CD4-positive, alpha-beta T cell (primary cell): ENCODE results near the gene RAD51B. TPM values are rescaled to one million over a fixed set of nuclear protein-coding genes. Genes with fewer than 3 reads are reported as not detected.

ENCODE experiments used
- ATAC-seq: fragments of 200-7000 bp; cut with Tn5 transposase; one replicate; pipeline ENCODE4 v1.10.0; 2022; ENCODE audit warnings: mild to moderate bottlenecking; ENCODE audit not compliant: poor library complexity
- CTCF ChIA-PET: fragments of 350-600 bp; sonication (Branson Sonifier 250); formaldehyde crosslinking; loops from one replicate; lab custom pipeline; 2021; ENCODE audit warnings: antibody characterized with exemption, inconsistent platforms; lab: Charles Lee
- POLR2A ChIA-PET: fragments of 350-600 bp; sonication (Branson Sonifier 250); formaldehyde crosslinking; loops from one replicate; lab custom pipeline; 2021; ENCODE audit warnings: antibody characterized with exemption, inconsistent platforms; lab: Charles Lee
- DNase-seq, 14 experiments: peaks; one replicate each; pipeline ENCODE4 v3.0.0-alpha.2; 2013 to 2020; ENCODE audit warnings: mixed read lengths in 2 of 14
- H3K27ac ChIP-seq, 2 donors: one replicate each; pipeline versions ENCODE4 v1.5.1 to v1.7.0; 2013; ENCODE audit warnings: low read length in 2 of 2, low read depth in 1 of 2, mild to moderate bottlenecking in 1 of 2
- H3K27me3 ChIP-seq, 2 experiments: 1 replicate in 1 of 2; 2 replicates in 1 of 2; pipeline versions ENCODE4 v1.6.1 to v1.7.0; 2013; ENCODE audit warnings: low read length in 2 of 2, control low read depth in 1 of 2, mild to moderate bottlenecking in 1 of 2, moderate library complexity in 1 of 2; ENCODE audit not compliant: insufficient read depth in 2 of 2, control insufficient read depth in 1 of 2
- H3K36me3 ChIP-seq: one replicate; pipeline ENCODE4 v1.6.1; 2013; ENCODE audit warnings: low read length, control low read depth; ENCODE audit not compliant: insufficient read depth
- H3K4me1 ChIP-seq: one replicate; pipeline ENCODE4 v1.6.1; 2013; ENCODE audit warnings: low read length, control low read depth; ENCODE audit not compliant: insufficient read depth
- H3K4me3 ChIP-seq: one replicate; pipeline ENCODE4 v1.5.1; 2013; ENCODE audit warnings: mild to moderate bottlenecking, low read length, moderate library complexity
- H3K9me3 ChIP-seq, 2 experiments: 1 replicate in 1 of 2; 2 replicates in 1 of 2; pipeline versions ENCODE4 v1.6.1 to v1.7.0; 2013; ENCODE audit warnings: low read length in 2 of 2, mild to moderate bottlenecking in 2 of 2, control low read depth in 1 of 2, moderate library complexity in 1 of 2; ENCODE audit not compliant: control insufficient read depth in 1 of 2, insufficient read depth in 1 of 2
- H3K27ac Mint-ChIP-seq: one replicate; pipeline ENCODE4 v1.8.0; 2020; ENCODE audit warnings: mixed read lengths
- H3K27me3 Mint-ChIP-seq: one replicate; pipeline ENCODE4 v1.8.0; 2021; ENCODE audit warnings: mixed read lengths
- H3K36me3 Mint-ChIP-seq: one replicate; pipeline ENCODE4 v1.8.0; 2021; ENCODE audit warnings: low read depth, mixed read lengths
- H3K4me1 Mint-ChIP-seq: one replicate; pipeline ENCODE4 v1.8.0; 2021; ENCODE audit warnings: low read depth, mixed read lengths
- H3K4me3 Mint-ChIP-seq: one replicate; pipeline ENCODE4 v1.8.0; 2020; ENCODE audit warnings: mild to moderate bottlenecking, mixed read lengths
- H3K9me3 Mint-ChIP-seq: one replicate; pipeline ENCODE4 v1.8.0; 2020; ENCODE audit warnings: mixed read lengths
- CTCF ChIP-seq: fragments of 200-600 bp; IDR thresholded peaks from one replicate; pipeline ENCODE4 v1.8.0; 2022; ENCODE audit warnings: antibody characterized with exemption, mild to moderate bottlenecking
- intact Hi-C, 2 experiments: fragments of 100-400 bp; cut with DNase I in 1 of 2; cut with micrococcal nuclease in 1 of 2; formaldehyde crosslinking; loops; one replicate each; pipeline versions ENCODE4 v1.15.1 to v1.9.0; 2023 to 2025; cut with DNase I, micrococcal nuclease
- total RNA-seq, 174 experiments: library from RNA in 2 of 174; stranded (reverse) in 2 of 174; gene quantifications; one replicate each; pipeline ENCODE4 v1.2.3 and lab custom pipeline; 2021 to 2026

RAD51B gene
- total RNA-seq, 2 experiments from 2014 or later = 18.4 to 20.0 TPM

GRCh38 chr14:68604822-68605221 is 785.2 kb downstream of the RAD51B start:
- Mint-ChIP-seq H3K4me1 (peaks cover 20% of the 10 kb centered on the region), H3K27me3 (no peaks in the 10 kb centered on the region), H3K4me3 (no peak overlapping the region), H3K27ac (no peak overlapping the region), H3K9me3 (peaks cover 2% of the 10 kb centered on the region), H3K36me3 (no peaks in the 10 kb centered on the region)
- TF ChIP-seq CTCF = no peak
- Histone ChIP-seq H3K9me3 (peaks cover 0 to 19% of the 10 kb centered on the region in 2 experiments), H3K36me3 (no peaks in the 10 kb centered on the region), H3K27me3 (no peaks in the 10 kb centered on the region), H3K4me1 (peaks cover 20% of the 10 kb centered on the region), H3K4me3 (no peak overlapping the region), H3K27ac (no peak overlapping the region)
- ChIA-PET CTCF (no interaction called here), POLR2A (interaction anchor here (0.7 kb wide), 1 partner anchor 599 kb away, joined by 3 read pairs; no protein-coding TSS in a partner anchor)
- intact Hi-C loops = no loop called here
- DNase-seq (no peak), ATAC-seq (no peak)

DNA sequence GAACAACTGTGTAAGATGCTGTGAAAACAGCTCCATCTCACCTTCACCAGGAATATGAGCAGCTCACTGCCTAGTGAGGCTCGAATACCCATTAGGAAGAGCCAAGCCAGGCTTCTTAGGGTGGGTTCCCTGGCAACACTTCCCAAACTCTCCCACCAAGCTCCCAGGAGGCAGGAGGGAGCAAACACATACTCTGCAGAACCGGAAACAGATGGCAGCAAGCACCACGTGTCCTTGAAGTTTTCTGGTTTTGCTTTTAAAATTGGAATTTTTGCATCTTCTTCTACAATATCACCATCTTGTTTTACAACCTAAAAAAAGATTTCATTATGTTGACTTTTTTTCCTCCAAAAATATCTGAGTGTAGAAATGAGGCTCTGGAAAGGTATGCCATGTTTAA is 786.6 kb downstream of the RAD51B start:
- Histone ChIP-seq H3K27ac (no peak overlapping the region), H3K4me1 (peaks cover 20% of the 10 kb centered on the region), H3K4me3 (no peak overlapping the region), H3K27me3 (no peaks in the 10 kb centered on the region), H3K9me3 (peaks cover 0 to 19% of the 10 kb centered on the region in 2 experiments), H3K36me3 (no peaks in the 10 kb centered on the region)
- H3K9me3 Mint-ChIP-seq = peaks cover 2% of the 10 kb centered on the region
- ChIA-PET CTCF (no interaction called here), POLR2A (interaction anchor here (1.5 kb wide), 1 partner anchor 184 kb away, joined by 4 read pairs; no protein-coding TSS in a partner anchor)
- H3K36me3 Mint-ChIP-seq = no peaks in the 10 kb centered on the region
- DNase-seq (no peak), ATAC-seq (no peak)
- H3K27ac Mint-ChIP-seq = no peak overlapping the region
- H3K27me3 Mint-ChIP-seq = no peaks in the 10 kb centered on the region
- TF ChIP-seq CTCF = no peak
- peaks cover 20% of the 10 kb centered on the region for H3K4me1 Mint-ChIP-seq
- intact Hi-C loops = no loop called here
- no peak overlapping the region for H3K4me3 Mint-ChIP-seq

- Mint-ChIP-seq H3K4me3 (no peak overlapping the region), H3K27ac (peak overlapping the region; percentile 64), H3K27me3 (no peaks in the 10 kb centered on the region), H3K36me3 (no peaks in the 10 kb centered on the region), H3K9me3 (peaks cover 2% of the 10 kb centered on the region), H3K4me1 (peaks cover 20% of the 10 kb centered on the region)
- peaks cover 20% of the 10 kb centered on the region for H3K4me1 ChIP-seq
- ATAC-seq (no peak), DNase-seq (no peak)
- no peak overlapping the region for H3K4me3 ChIP-seq
- H3K9me3 ChIP-seq = peaks cover 0 to 19% of the 10 kb centered on the region in 2 experiments
- ChIA-PET POLR2A (interaction anchor here (1.5 kb wide), 1 partner anchor 184 kb away, joined by 4 read pairs; no protein-coding TSS in a partner anchor), CTCF (no interaction called here)
- no peak overlapping the region for H3K27ac ChIP-seq
- no peaks in the 10 kb centered on the region for H3K36me3 ChIP-seq
- intact Hi-C loops = no loop called here
- no peak for TF ChIP-seq CTCF
- no peaks in the 10 kb centered on the region for H3K27me3 ChIP-seq
Observed at GRCh38 chr14:68606644-68607043, 787.1 kb downstream of the RAD51B start.
